Body of pancreas (tissue), 4 donors: ENCODE results near the gene LUC7L.

Experiments used
- POLR2A ChIP-seq, 3 donors: fragments of 450-650 bp; IDR thresholded peaks; one replicate each; pipeline ENCODE4 v1.6.1; 2016; ENCODE audit warnings: antibody characterized with exemption in 3 of 3, mild to moderate bottlenecking in 2 of 3
- TF ChIP-seq, protein P1 (sequence below), 7 experiments: fragments of 450-650 bp in 4 of 7; fragments of 200-600 bp in 3 of 7; sonication (generic) in 3 of 7; IDR thresholded peaks; one replicate each; pipeline ENCODE4 v1.5.1; 2016 to 2019; ENCODE audit warnings: antibody characterized with exemption in 7 of 7

DNA sequence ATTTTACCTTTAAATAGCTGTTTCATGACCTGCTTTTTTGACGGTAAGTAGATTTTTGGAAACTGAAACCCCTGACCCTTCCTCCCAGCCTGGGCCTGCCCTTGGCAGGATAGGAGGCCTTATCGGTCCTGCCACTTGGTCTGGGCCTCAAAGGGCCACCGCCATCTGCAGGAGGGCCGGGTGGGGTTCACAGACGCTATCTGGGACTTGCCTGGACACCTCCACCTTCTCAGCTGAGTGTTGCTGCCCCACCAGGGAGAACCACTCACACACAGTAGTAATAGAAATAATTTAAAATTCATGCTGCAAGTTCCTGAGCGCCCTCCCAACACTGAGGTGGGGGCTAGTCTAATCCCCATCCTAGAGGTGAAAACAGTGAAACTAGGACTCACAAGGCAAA, 86.2 kb downstream of the LUC7L start:
- no peak for TF ChIP-seq POLR2A (IDR thresholded peaks at IDR 0.05)
- TF ChIP-seq, protein P1, sequence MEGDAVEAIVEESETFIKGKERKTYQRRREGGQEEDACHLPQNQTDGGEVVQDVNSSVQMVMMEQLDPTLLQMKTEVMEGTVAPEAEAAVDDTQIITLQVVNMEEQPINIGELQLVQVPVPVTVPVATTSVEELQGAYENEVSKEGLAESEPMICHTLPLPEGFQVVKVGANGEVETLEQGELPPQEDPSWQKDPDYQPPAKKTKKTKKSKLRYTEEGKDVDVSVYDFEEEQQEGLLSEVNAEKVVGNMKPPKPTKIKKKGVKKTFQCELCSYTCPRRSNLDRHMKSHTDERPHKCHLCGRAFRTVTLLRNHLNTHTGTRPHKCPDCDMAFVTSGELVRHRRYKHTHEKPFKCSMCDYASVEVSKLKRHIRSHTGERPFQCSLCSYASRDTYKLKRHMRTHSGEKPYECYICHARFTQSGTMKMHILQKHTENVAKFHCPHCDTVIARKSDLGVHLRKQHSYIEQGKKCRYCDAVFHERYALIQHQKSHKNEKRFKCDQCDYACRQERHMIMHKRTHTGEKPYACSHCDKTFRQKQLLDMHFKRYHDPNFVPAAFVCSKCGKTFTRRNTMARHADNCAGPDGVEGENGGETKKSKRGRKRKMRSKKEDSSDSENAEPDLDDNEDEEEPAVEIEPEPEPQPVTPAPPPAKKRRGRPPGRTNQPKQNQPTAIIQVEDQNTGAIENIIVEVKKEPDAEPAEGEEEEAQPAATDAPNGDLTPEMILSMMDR (IDR thresholded peaks at IDR 0.05) = no peak
